ENCODE data around the gene TSPAN18. TPM values are rescaled to one million over a fixed set of nuclear protein-coding genes. Genes with fewer than 3 reads are reported as not detected.

Gene TSPAN18
- total and polyA plus RNA-seq, 2 experiments from 2014 or later, result 6.0 to 10.6 TPM

GRCh38 chr11:44936951-44937543 lies 210.3 kb downstream of the TSPAN18 start:
- Histone ChIP-seq H3K4me2 (peak overlapping the region; percentile 75; the same call in 1 of the 2 replicates), H3F3A (replicated peaks; ENCODE audit: low read depth) (no peaks in the 10 kb centered on the region), H2AFZ (no peak overlapping the region), H3K27ac (ENCODE audit: low read depth) (no peak overlapping the region), H3K36me3 (ENCODE audit: insufficient read depth) (no peaks in the 10 kb centered on the region), H3K79me2 (replicated peaks; ENCODE audit: insufficient read depth) (no peaks in the 10 kb centered on the region), H4K20me1 (replicated peaks; ENCODE audit: insufficient read depth) (no peaks in the 10 kb centered on the region), H3K27me3 (ENCODE audit: insufficient read depth) (no peaks in the 10 kb centered on the region), H3K4me3 (no peak overlapping the region), H3K9me2 (ENCODE audit: insufficient read depth) (no peaks in the 10 kb centered on the region), H3K4me1 (ENCODE audit: insufficient read depth) (peaks cover 4% of the 10 kb centered on the region; the same call in 1 of the 2 replicates)
- ATAC-seq (peak; percentile 21), DNase-seq (ENCODE audit: low spot score) (no peak)
- Mint-ChIP-seq H3K36me3 (ENCODE audit: low read depth) (peaks cover 12% of the 10 kb centered on the region), H3K9me3 (0 out of 3 replicates have a peak, but pooled peaks cover under 1% of the 10 kb centered on the region), H3K27me3 (ENCODE audit: insufficient read depth, low read depth, poor library complexity) (peaks cover 13% of the 10 kb centered on the region), H3K27ac (no peak overlapping the region), H3K4me1 (peaks cover 24% of the 10 kb centered on the region), H3K4me3 (no peak overlapping the region)
- no peak for TF ChIP-seq EZH2 (IDR thresholded peaks at IDR 0.05; ENCODE audit: low read depth, unreplicated experiment)
- no peak for TF ChIP-seq CREB1 (CRISPR knock-in tag; IDR thresholded peaks at IDR 0.05; ENCODE audit: low read depth)
- no peak for TF ChIP-seq NANOG (IDR thresholded peaks at IDR 0.05; ENCODE audit: borderline replicate concordance)
- TF ChIP-seq EZH2phosphoT487 (IDR thresholded peaks at IDR 0.05; ENCODE audit: unreplicated experiment), result no peak
- TF ChIP-seq JUNB (IDR thresholded peaks at IDR 0.05; ENCODE audit: unreplicated experiment), result no peak
- TF ChIP-seq REST (IDR thresholded peaks at IDR 0.05; ENCODE audit: unreplicated experiment), result no peak
- TF ChIP-seq CTCF (conservative IDR thresholded peaks at IDR 0.05; ENCODE audit: low read depth in 2 of 2), result no peak
- TF ChIP-seq ZNF114 (CRISPR knock-in tag; IDR thresholded peaks at IDR 0.05), result no peak
- TF ChIP-seq ZNF462 (CRISPR knock-in tag; IDR thresholded peaks at IDR 0.05), result no peak
- TF ChIP-seq ETS1 (IDR thresholded peaks at IDR 0.05), result no peak
- no peak for TF ChIP-seq STAT1 (IDR thresholded peaks at IDR 0.05; ENCODE audit: unreplicated experiment)
- no peak for TF ChIP-seq POLR2AphosphoS5 (IDR thresholded peaks at IDR 0.05; ENCODE audit: low read depth)
- TF ChIP-seq ZNF331 (CRISPR knock-in tag; IDR thresholded peaks at IDR 0.05; ENCODE audit: low read depth), result no peak

All from GM23338 (cell line).